ENCODE data around the gene APOBEC3G. TPM values are rescaled to one million over a fixed set of nuclear protein-coding genes. Genes with fewer than 3 reads are reported as not detected.

APOBEC3G gene
- total and polyA plus RNA-seq, 2 experiments from 2014 or later, result 2.1 to 3.3 TPM

- no peak overlapping the region for H3K4me3 ChIP-seq
- H3K79me2 ChIP-seq (replicated peaks; ENCODE audit: insufficient read depth), result no peaks in the 10 kb centered on the region
- Mint-ChIP-seq H3K27ac (no peak overlapping the region), H3K36me3 (ENCODE audit: low read depth) (no peaks in the 10 kb centered on the region), H3K9me3 (no peaks in the 10 kb centered on the region), H3K4me3 (no peak overlapping the region), H3K4me1 (peaks cover 32% of the 10 kb centered on the region), H3K27me3 (ENCODE audit: insufficient read depth, low read depth, poor library complexity) (peaks cover 11% of the 10 kb centered on the region)
- H3K4me1 ChIP-seq (ENCODE audit: insufficient read depth), result peaks cover 22% of the 10 kb centered on the region; the same call in 1 of the 2 replicates
- H3K27ac ChIP-seq (ENCODE audit: low read depth), result no peak overlapping the region
- no peak overlapping the region for H2AFZ ChIP-seq
- H4K20me1 ChIP-seq (replicated peaks; ENCODE audit: insufficient read depth), result no peaks in the 10 kb centered on the region
- H3K27me3 ChIP-seq (ENCODE audit: insufficient read depth), result no peaks in the 10 kb centered on the region
- no peak for ATAC-seq
- TF ChIP-seq STAT1 (IDR thresholded peaks at IDR 0.05; ENCODE audit: unreplicated experiment), result no peak
- no peaks in the 10 kb centered on the region for H3K36me3 ChIP-seq (ENCODE audit: insufficient read depth)
- no peak for DNase-seq (ENCODE audit: low spot score)
- no peak overlapping the region for H3K4me2 ChIP-seq
- H3K9me2 ChIP-seq (ENCODE audit: insufficient read depth), result no peaks in the 10 kb centered on the region
- H3F3A ChIP-seq (replicated peaks; ENCODE audit: low read depth), result 0 out of 2 replicates have a peak, but pooled peaks cover 3% of the 10 kb centered on the region
Measured at GRCh38 chr22:39101226-39101625, 24.2 kb downstream of the APOBEC3G start.

GRCh38 chr22:39103431-39103830 is 26.4 kb downstream of the APOBEC3G start:
- ATAC-seq (no peak), DNase-seq (ENCODE audit: low spot score) (no peak)
- no peak overlapping the region for H2AFZ ChIP-seq
- H4K20me1 ChIP-seq (replicated peaks; ENCODE audit: insufficient read depth), result no peaks in the 10 kb centered on the region
- no peaks in the 10 kb centered on the region for H3K36me3 Mint-ChIP-seq (ENCODE audit: low read depth)
- no peak overlapping the region for H3K4me3 Mint-ChIP-seq
- H3K4me1 ChIP-seq (ENCODE audit: insufficient read depth), result peaks cover 6% of the 10 kb centered on the region; the same call in 1 of the 2 replicates
- no peaks in the 10 kb centered on the region for H3K79me2 ChIP-seq (replicated peaks; ENCODE audit: insufficient read depth)
- H3F3A ChIP-seq (replicated peaks; ENCODE audit: low read depth), result no peaks in the 10 kb centered on the region
- H3K27me3 Mint-ChIP-seq (ENCODE audit: insufficient read depth, low read depth, poor library complexity), result peaks cover 6% of the 10 kb centered on the region
- H3K27ac Mint-ChIP-seq, result no peak overlapping the region
- H3K27me3 ChIP-seq (ENCODE audit: insufficient read depth), result no peaks in the 10 kb centered on the region
- no peak overlapping the region for H3K27ac ChIP-seq (ENCODE audit: low read depth)
- TF ChIP-seq EZH2 (IDR thresholded peaks at IDR 0.05; ENCODE audit: low read depth, unreplicated experiment), result no peak
- TF ChIP-seq NANOG (IDR thresholded peaks at IDR 0.05; ENCODE audit: borderline replicate concordance), result no peak
- no peak for TF ChIP-seq EZH2phosphoT487 (IDR thresholded peaks at IDR 0.05; ENCODE audit: unreplicated experiment)
- TF ChIP-seq ZNF114 (CRISPR knock-in tag; IDR thresholded peaks at IDR 0.05), result no peak
- TF ChIP-seq CREB1 (CRISPR knock-in tag; IDR thresholded peaks at IDR 0.05; ENCODE audit: low read depth), result no peak
- no peak for TF ChIP-seq ETS1 (IDR thresholded peaks at IDR 0.05)
- TF ChIP-seq POLR2AphosphoS5 (IDR thresholded peaks at IDR 0.05; ENCODE audit: low read depth), result no peak
- TF ChIP-seq ZNF462 (CRISPR knock-in tag; IDR thresholded peaks at IDR 0.05), result no peak
- H3K36me3 ChIP-seq (ENCODE audit: insufficient read depth), result no peaks in the 10 kb centered on the region
- H3K9me3 Mint-ChIP-seq, result no peaks in the 10 kb centered on the region
- H3K9me2 ChIP-seq (ENCODE audit: insufficient read depth), result no peaks in the 10 kb centered on the region
- H3K4me3 ChIP-seq, result no peak overlapping the region
- no peak overlapping the region for H3K4me2 ChIP-seq
- peaks cover 20% of the 10 kb centered on the region for H3K4me1 Mint-ChIP-seq
